ENCODE measurements around the gene SNRK.

The SNRK gene

DNA sequence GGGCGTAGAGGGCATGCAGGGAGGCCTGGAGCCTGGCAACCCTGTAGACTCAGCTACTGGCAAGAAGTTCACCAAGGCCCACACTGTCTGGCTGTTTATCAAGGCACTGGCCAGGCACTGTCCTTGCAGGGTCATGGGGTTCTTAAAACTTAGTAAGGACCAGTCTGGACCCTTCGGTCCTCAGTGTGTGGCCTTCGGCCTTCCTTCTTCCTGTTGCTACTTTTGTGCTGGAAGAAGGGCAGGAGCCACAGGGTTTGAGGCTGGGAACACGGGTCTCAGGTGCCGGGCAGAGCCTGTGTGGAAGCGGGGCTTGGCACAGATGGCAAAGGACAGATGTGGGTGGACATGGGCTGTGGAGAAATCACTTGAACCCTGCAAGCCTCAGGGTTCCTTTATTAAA, 76.6 kb downstream of the SNRK start:
- Histone ChIP-seq H3K9me3 (ENCODE audit: insufficient read depth, low read length) (no peaks in the 10 kb centered on the region), H3K36me3 (ENCODE audit: insufficient read depth, insufficient read length, low read length) (peaks cover 19% of the 10 kb centered on the region), H3K4me1 (ENCODE audit: insufficient read depth, insufficient read length) (peaks cover 10% of the 10 kb centered on the region), H3K4me3 (ENCODE audit: insufficient read length, low read depth) (no peak overlapping the region), H3K27me3 (ENCODE audit: insufficient read depth, insufficient read length) (no peaks in the 10 kb centered on the region), H3K9ac (ENCODE audit: insufficient read length, low read depth) (no peak overlapping the region)
- DNase-seq (ENCODE audit: low read depth, low spot score), result no peak
- no peak for TF ChIP-seq SUZ12 (IDR thresholded peaks at IDR 0.05; ENCODE audit: extremely low read depth, insufficient read depth, insufficient read length)
- no peak for TF ChIP-seq ZNF274 (IDR thresholded peaks at IDR 0.05; ENCODE audit: low read depth, low read length)
- TF ChIP-seq YY1 (IDR thresholded peaks at IDR 0.05; ENCODE audit: insufficient read depth, insufficient read length), result no peak

- DNase-seq (ENCODE audit: low read depth, low spot score), result no peak
- Histone ChIP-seq H3K36me3 (ENCODE audit: insufficient read depth, insufficient read length, low read length) (peaks cover 19% of the 10 kb centered on the region), H3K9ac (ENCODE audit: insufficient read length, low read depth) (no peak overlapping the region), H3K4me3 (ENCODE audit: insufficient read length, low read depth) (no peak overlapping the region), H3K9me3 (ENCODE audit: insufficient read depth, low read length) (no peaks in the 10 kb centered on the region), H3K27me3 (ENCODE audit: insufficient read depth, insufficient read length) (no peaks in the 10 kb centered on the region), H3K4me1 (ENCODE audit: insufficient read depth, insufficient read length) (peaks cover 10% of the 10 kb centered on the region)
- TF ChIP-seq SUZ12 (IDR thresholded peaks at IDR 0.05; ENCODE audit: extremely low read depth, insufficient read depth, insufficient read length), result no peak
- TF ChIP-seq ZNF274 (IDR thresholded peaks at IDR 0.05; ENCODE audit: low read depth, low read length), result no peak
- TF ChIP-seq YY1 (IDR thresholded peaks at IDR 0.05; ENCODE audit: insufficient read depth, insufficient read length), result no peak
Measured at GRCh38 chr3:43363621-43364266, 77.4 kb downstream of the SNRK start.

- H3K9me3 ChIP-seq (ENCODE audit: insufficient read depth, low read length), result no peaks in the 10 kb centered on the region
- H3K36me3 ChIP-seq (ENCODE audit: insufficient read depth, insufficient read length, low read length), result peaks cover 19% of the 10 kb centered on the region
- H3K27me3 ChIP-seq (ENCODE audit: insufficient read depth, insufficient read length), result no peaks in the 10 kb centered on the region
- DNase-seq (ENCODE audit: low read depth, low spot score), result no peak
- no peak overlapping the region for H3K4me3 ChIP-seq (ENCODE audit: insufficient read length, low read depth)
- no peak for TF ChIP-seq SUZ12 (IDR thresholded peaks at IDR 0.05; ENCODE audit: extremely low read depth, insufficient read depth, insufficient read length)
- no peak for TF ChIP-seq ZNF274 (IDR thresholded peaks at IDR 0.05; ENCODE audit: low read depth, low read length)
- TF ChIP-seq YY1 (IDR thresholded peaks at IDR 0.05; ENCODE audit: insufficient read depth, insufficient read length), result no peak
- no peak overlapping the region for H3K9ac ChIP-seq (ENCODE audit: insufficient read length, low read depth)
- H3K4me1 ChIP-seq (ENCODE audit: insufficient read depth, insufficient read length), result peaks cover 8% of the 10 kb centered on the region
Measured at GRCh38 chr3:43364494-43364893, 78.2 kb downstream of the SNRK start.

- Histone ChIP-seq H3K4me1 (ENCODE audit: insufficient read depth, insufficient read length) (peaks cover 6% of the 10 kb centered on the region), H3K36me3 (ENCODE audit: insufficient read depth, insufficient read length, low read length) (peaks cover 19% of the 10 kb centered on the region), H3K4me3 (ENCODE audit: insufficient read length, low read depth) (no peak overlapping the region), H3K9ac (ENCODE audit: insufficient read length, low read depth) (no peak overlapping the region), H3K9me3 (ENCODE audit: insufficient read depth, low read length) (no peaks in the 10 kb centered on the region), H3K27me3 (ENCODE audit: insufficient read depth, insufficient read length) (no peaks in the 10 kb centered on the region)
- no peak for DNase-seq (ENCODE audit: low read depth, low spot score)
- TF ChIP-seq ZNF274 (IDR thresholded peaks at IDR 0.05; ENCODE audit: low read depth, low read length) (no peak), YY1 (IDR thresholded peaks at IDR 0.05; ENCODE audit: insufficient read depth, insufficient read length) (no peak), SUZ12 (IDR thresholded peaks at IDR 0.05; ENCODE audit: extremely low read depth, insufficient read depth, insufficient read length) (no peak)
Measured at GRCh38 chr3:43364926-43365325, 78.6 kb downstream of the SNRK start.

- Histone ChIP-seq H3K9ac (ENCODE audit: insufficient read length, low read depth) (no peak overlapping the region), H3K27me3 (ENCODE audit: insufficient read depth, insufficient read length) (no peaks in the 10 kb centered on the region), H3K4me3 (ENCODE audit: insufficient read length, low read depth) (no peak overlapping the region), H3K36me3 (ENCODE audit: insufficient read depth, insufficient read length, low read length) (peaks cover 19% of the 10 kb centered on the region), H3K9me3 (ENCODE audit: insufficient read depth, low read length) (no peaks in the 10 kb centered on the region), H3K4me1 (ENCODE audit: insufficient read depth, insufficient read length) (peaks cover 2% of the 10 kb centered on the region)
- no peak for DNase-seq (ENCODE audit: low read depth, low spot score)
- TF ChIP-seq YY1 (IDR thresholded peaks at IDR 0.05; ENCODE audit: insufficient read depth, insufficient read length), result no peak
- TF ChIP-seq ZNF274 (IDR thresholded peaks at IDR 0.05; ENCODE audit: low read depth, low read length), result no peak
- no peak for TF ChIP-seq SUZ12 (IDR thresholded peaks at IDR 0.05; ENCODE audit: extremely low read depth, insufficient read depth, insufficient read length)
Measured at GRCh38 chr3:43365601-43366305, 79.4 kb downstream of the SNRK start.

DNA sequence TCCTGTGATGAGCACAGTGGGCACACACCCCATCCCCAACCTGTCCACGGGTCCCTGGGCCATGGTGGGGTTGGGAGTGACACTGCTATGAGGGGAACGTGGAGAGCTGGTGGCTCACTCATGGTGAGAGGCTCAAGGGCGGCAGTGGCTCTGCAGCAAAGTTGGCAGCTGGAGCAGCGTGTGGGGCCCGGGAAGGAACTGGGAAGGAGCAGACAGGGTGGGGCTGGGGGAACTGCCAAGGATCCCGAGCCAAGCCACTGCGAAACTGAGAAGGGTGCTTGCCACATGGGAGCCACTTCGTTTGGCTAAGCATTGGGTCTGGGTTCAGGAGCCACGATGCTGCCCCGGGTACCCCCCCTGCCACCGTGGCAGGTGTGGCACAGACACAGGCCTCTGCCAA, 80.1 kb downstream of the SNRK start:
- no peak overlapping the region for H3K9ac ChIP-seq (ENCODE audit: insufficient read length, low read depth)
- peaks cover 19% of the 10 kb centered on the region for H3K36me3 ChIP-seq (ENCODE audit: insufficient read depth, insufficient read length, low read length)
- H3K4me1 ChIP-seq (ENCODE audit: insufficient read depth, insufficient read length), result no peaks in the 10 kb centered on the region
- no peak overlapping the region for H3K4me3 ChIP-seq (ENCODE audit: insufficient read length, low read depth)
- H3K9me3 ChIP-seq (ENCODE audit: insufficient read depth, low read length), result no peaks in the 10 kb centered on the region
- TF ChIP-seq YY1 (IDR thresholded peaks at IDR 0.05; ENCODE audit: insufficient read depth, insufficient read length) (no peak), ZNF274 (IDR thresholded peaks at IDR 0.05; ENCODE audit: low read depth, low read length) (no peak), SUZ12 (IDR thresholded peaks at IDR 0.05; ENCODE audit: extremely low read depth, insufficient read depth, insufficient read length) (no peak)
- no peaks in the 10 kb centered on the region for H3K27me3 ChIP-seq (ENCODE audit: insufficient read depth, insufficient read length)
- no peak for DNase-seq (ENCODE audit: low read depth, low spot score)

GRCh38 chr3:43366885-43367284, 80.5 kb downstream of the SNRK start:
- no peaks in the 10 kb centered on the region for H3K27me3 ChIP-seq (ENCODE audit: insufficient read depth, insufficient read length)
- H3K9ac ChIP-seq (ENCODE audit: insufficient read length, low read depth), result no peak overlapping the region
- no peak overlapping the region for H3K4me3 ChIP-seq (ENCODE audit: insufficient read length, low read depth)
- no peak for TF ChIP-seq ZNF274 (IDR thresholded peaks at IDR 0.05; ENCODE audit: low read depth, low read length)
- no peak for TF ChIP-seq SUZ12 (IDR thresholded peaks at IDR 0.05; ENCODE audit: extremely low read depth, insufficient read depth, insufficient read length)
- TF ChIP-seq YY1 (IDR thresholded peaks at IDR 0.05; ENCODE audit: insufficient read depth, insufficient read length), result no peak
- no peaks in the 10 kb centered on the region for H3K4me1 ChIP-seq (ENCODE audit: insufficient read depth, insufficient read length)
- DNase-seq (ENCODE audit: low read depth, low spot score), result no peak
- peaks cover 19% of the 10 kb centered on the region for H3K36me3 ChIP-seq (ENCODE audit: insufficient read depth, insufficient read length, low read length)
- no peaks in the 10 kb centered on the region for H3K9me3 ChIP-seq (ENCODE audit: insufficient read depth, low read length)

All from NT2/D1 (cell line).